CD4-positive, alpha-beta memory T cell (primary cell): Measurements from ENCODE around the gene MRPS7. TPM values are rescaled to one million over a fixed set of nuclear protein-coding genes. Genes with fewer than 3 reads are reported as not detected.

ENCODE experiments used
- CTCF ChIA-PET: fragments of 350-600 bp; sonication (Branson Sonifier 250); formaldehyde crosslinking; loops from one replicate; lab custom pipeline; 2021; ENCODE audit warnings: inconsistent platforms; ENCODE audit not compliant: partially characterized antibody; lab: Charles Lee
- POLR2A ChIA-PET: fragments of 350-600 bp; sonication (Branson Sonifier 250); formaldehyde crosslinking; loops from one replicate; lab custom pipeline; 2021; ENCODE audit not compliant: partially characterized antibody; lab: Charles Lee
- DNase-seq, 5 donors: peaks; one replicate each; pipeline versions ENCODE4 v3.0.0 to v3.0.0-alpha.2; 2020 to 2022; ENCODE audit warnings: mixed read lengths in 1 of 5
- H3K27ac ChIP-seq: one replicate; pipeline ENCODE4 v1.7.0; 2013; ENCODE audit warnings: low read depth, low read length
- H3K27me3 ChIP-seq: 2 replicates; pipeline ENCODE4 v1.7.0; 2013; ENCODE audit warnings: mild to moderate bottlenecking, low read length, moderate library complexity; ENCODE audit not compliant: insufficient read depth
- H3K36me3 ChIP-seq: 2 replicates; pipeline ENCODE4 v1.7.0; 2013; ENCODE audit warnings: mild to moderate bottlenecking, low read length, moderate library complexity; ENCODE audit not compliant: insufficient read depth
- H3K4me1 ChIP-seq: 2 replicates; pipeline ENCODE4 v1.7.0; 2013; ENCODE audit warnings: mild to moderate bottlenecking, low read length, moderate library complexity; ENCODE audit not compliant: insufficient read depth
- H3K4me3 ChIP-seq, 2 donors: one replicate each; pipeline ENCODE4 v1.7.0; 2013; ENCODE audit warnings: low read length in 2 of 2, mild to moderate bottlenecking in 1 of 2
- H3K9me3 ChIP-seq, 2 donors: one replicate each; pipeline ENCODE4 v1.7.0; 2013; ENCODE audit warnings: low read length in 2 of 2, control low read depth in 1 of 2; ENCODE audit not compliant: control insufficient read depth in 1 of 2
- H3K27ac Mint-ChIP-seq, 7 donors: one replicate each; pipeline ENCODE4 v1.8.0; 2020 to 2021; ENCODE audit warnings: mixed read lengths in 7 of 7, mild to moderate bottlenecking in 6 of 7, inconsistent platforms in 3 of 7, moderate library complexity in 3 of 7
- H3K27me3 Mint-ChIP-seq, 2 donors: one replicate each; pipeline ENCODE4 v1.8.0; 2020 to 2021; ENCODE audit warnings: mixed read lengths in 2 of 2
- H3K36me3 Mint-ChIP-seq, 2 donors: one replicate each; pipeline ENCODE4 v1.8.0; 2020 to 2021; ENCODE audit warnings: mixed read lengths in 2 of 2, inconsistent platforms in 1 of 2, mild to moderate bottlenecking in 1 of 2
- H3K4me1 Mint-ChIP-seq, 4 donors: one replicate each; pipeline ENCODE4 v1.8.0; 2020 to 2021; ENCODE audit warnings: mixed read lengths in 4 of 4, mild to moderate bottlenecking in 1 of 4
- H3K4me3 Mint-ChIP-seq, 8 donors: one replicate each; pipeline ENCODE4 v1.8.0; 2020 to 2021; ENCODE audit warnings: mixed read lengths in 8 of 8, mild to moderate bottlenecking in 7 of 8, moderate library complexity in 6 of 8, inconsistent platforms in 3 of 8
- H3K9me3 Mint-ChIP-seq, 8 donors: one replicate each; pipeline ENCODE4 v1.8.0; 2020 to 2021; ENCODE audit warnings: mixed read lengths in 8 of 8, mild to moderate bottlenecking in 5 of 8, inconsistent platforms in 3 of 8, moderate library complexity in 1 of 8
- intact Hi-C: fragments of 100-400 bp; cut with micrococcal nuclease; formaldehyde crosslinking; loops from one replicate; pipeline ENCODE4 v1.15.1; 2023
- polyA plus RNA-seq, 2 donors: library from polyadenylated mRNA; unstranded; fragments of 300-500 nt; fragmentation: Illumina TruSeq; gene quantifications; one replicate each; pipeline ENCODE4 v1.2.3, GENCODE V29; 2021
- total RNA-seq, 2 experiments: library from RNA; stranded (reverse); gene quantifications; one replicate each; pipeline ENCODE4 v1.2.3, GENCODE V29; 2021

Gene MRPS7
- total and polyA plus RNA-seq, 4 experiments from 2014 or later: 34.1 to 150 (median 71.7) TPM

GRCh38 chr17:75241996-75242460, 19.7 kb upstream of the MRPS7 start:
- intact Hi-C loops: no loop called here
- no peaks in the 10 kb centered on the region for H3K9me3 Mint-ChIP-seq
- Histone ChIP-seq H3K9me3 (no peaks in the 10 kb centered on the region), H3K4me1 (peaks cover 57% of the 10 kb centered on the region), H3K36me3 (peaks cover 70% of the 10 kb centered on the region), H3K27me3 (no peaks in the 10 kb centered on the region), H3K27ac (peak overlapping the region; percentile 67), H3K4me3 (peak overlapping the region in 1 of 2 donors; percentile 15)
- ChIA-PET POLR2A (interaction anchor here (1.3 to 8.6 kb wide), 7 partner anchors 9 to 425 kb away, joined by 3 to 62 read pairs (median 8); partner anchors contain the start of genes GGA3, GRB2, MIF4GD and MRPS7), CTCF (interaction anchor here (1.1 to 5.7 kb wide), 7 partner anchors 18 to 171 kb away, joined by 3 to 42 read pairs (median 4); partner anchors contain the start of gene MIF4GD)
- peaks cover 32 to 62% (median 43%) of the 10 kb centered on the region in 4 donors for H3K4me1 Mint-ChIP-seq
- peak overlapping the region; percentile 94 to 99 (median 98) for H3K27ac Mint-ChIP-seq
- H3K36me3 Mint-ChIP-seq: peaks cover 42 to 72% of the 10 kb centered on the region in 2 donors
- H3K4me3 Mint-ChIP-seq: peak overlapping the region in 7 of 8 donors; percentile 11 to 81 (median 67)
- no peak for DNase-seq
- H3K27me3 Mint-ChIP-seq: no peaks in the 10 kb centered on the region

- Mint-ChIP-seq H3K4me3 (peak overlapping the region; percentile 11 to 81 (median 58)), H3K27me3 (no peaks in the 10 kb centered on the region), H3K36me3 (peaks cover 37 to 68% of the 10 kb centered on the region in 2 donors), H3K4me1 (peaks cover 32 to 62% (median 43%) of the 10 kb centered on the region in 4 donors), H3K9me3 (no peaks in the 10 kb centered on the region), H3K27ac (peak overlapping the region; percentile 94 to 99 (median 98))
- Histone ChIP-seq H3K27me3 (no peaks in the 10 kb centered on the region), H3K4me3 (no peak overlapping the region), H3K27ac (peak overlapping the region; percentile 67), H3K36me3 (peaks cover 64% of the 10 kb centered on the region), H3K4me1 (peaks cover 57% of the 10 kb centered on the region), H3K9me3 (no peaks in the 10 kb centered on the region)
- ChIA-PET CTCF (interaction anchor here (1.1 to 5.7 kb wide), 7 partner anchors 18 to 170 kb away, joined by 3 to 42 read pairs (median 4); partner anchors contain the start of gene MIF4GD), POLR2A (interaction anchor here (1.3 to 8.6 kb wide), 7 partner anchors 8 to 424 kb away, joined by 3 to 62 read pairs (median 8); partner anchors contain the start of genes GGA3, GRB2, MIF4GD and MRPS7)
- intact Hi-C loops: no loop called here
- DNase-seq: peak; percentile 77 to 89 (median 80)
These were observed 19.1 kb upstream of the MRPS7 start for GRCh38 chr17:75242461-75243042.

- Histone ChIP-seq H3K4me3 (no peak overlapping the region), H3K27ac (peak overlapping the region; percentile 67), H3K9me3 (no peaks in the 10 kb centered on the region), H3K4me1 (peaks cover 50% of the 10 kb centered on the region), H3K36me3 (peaks cover 47% of the 10 kb centered on the region), H3K27me3 (no peaks in the 10 kb centered on the region)
- no peaks in the 10 kb centered on the region for H3K9me3 Mint-ChIP-seq
- ChIA-PET CTCF (interaction anchor here (0.8 to 1.1 kb wide), 2 partner anchors 16 to 27 kb away, joined by 3 read pairs; partner anchors contain the start of gene MIF4GD), POLR2A (interaction anchor here (4.4 to 8.6 kb wide), 2 partner anchors 17 to 26 kb away, joined by 44 to 62 read pairs; partner anchors contain the start of genes GGA3, MIF4GD and MRPS7)
- no peaks in the 10 kb centered on the region for H3K27me3 Mint-ChIP-seq
- H3K36me3 Mint-ChIP-seq: peaks cover 30 to 60% of the 10 kb centered on the region in 2 donors
- peak overlapping the region; percentile 80 to 99 (median 98) for H3K27ac Mint-ChIP-seq
- H3K4me3 Mint-ChIP-seq: peak overlapping the region in 5 of 8 donors; percentile 20 to 66 (median 46)
- DNase-seq: peak in 1 of 5 donors; percentile 23
- intact Hi-C loops: no loop called here
- H3K4me1 Mint-ChIP-seq: peaks cover 27 to 53% (median 37%) of the 10 kb centered on the region in 4 donors
These were observed 17.4 kb upstream of the MRPS7 start for GRCh38 chr17:75244133-75244866.

- no peak for DNase-seq
- Histone ChIP-seq H3K4me3 (no peak overlapping the region), H3K36me3 (peaks cover 40% of the 10 kb centered on the region), H3K4me1 (peaks cover 57% of the 10 kb centered on the region), H3K9me3 (no peaks in the 10 kb centered on the region), H3K27ac (no peak overlapping the region), H3K27me3 (no peaks in the 10 kb centered on the region)
- Mint-ChIP-seq H3K27ac (peak overlapping the region in 2 of 7 donors; percentile 23 to 80), H3K4me1 (peaks cover 34 to 60% (median 44%) of the 10 kb centered on the region in 4 donors), H3K9me3 (no peaks in the 10 kb centered on the region), H3K36me3 (peaks cover 30 to 62% of the 10 kb centered on the region in 2 donors), H3K4me3 (no peak overlapping the region), H3K27me3 (no peaks in the 10 kb centered on the region)
- intact Hi-C loops: no loop called here
- ChIA-PET CTCF (interaction anchor here (1.1 kb wide), 1 partner anchor 26 kb away, joined by 3 read pairs; the partner anchor contains the start of gene MIF4GD), POLR2A (interaction anchor here (4.4 kb wide), 1 partner anchor 16 kb away, joined by 44 read pairs; the partner anchor contains the start of genes GGA3 and MRPS7)
These were observed 16.7 kb upstream of the MRPS7 start for GRCh38 chr17:75245011-75245410.

- no peaks in the 10 kb centered on the region for H3K9me3 Mint-ChIP-seq
- no peaks in the 10 kb centered on the region for H3K27me3 Mint-ChIP-seq
- Histone ChIP-seq H3K36me3 (peaks cover 26% of the 10 kb centered on the region), H3K9me3 (no peaks in the 10 kb centered on the region), H3K4me1 (peaks cover 57% of the 10 kb centered on the region), H3K4me3 (no peak overlapping the region), H3K27me3 (no peaks in the 10 kb centered on the region), H3K27ac (no peak overlapping the region)
- POLR2A ChIA-PET: interaction anchor here (0.6 to 1.1 kb wide), 2 partner anchors 17 to 43 kb away, joined by 3 to 4 read pairs; partner anchors contain the start of gene SLC25A19
- H3K36me3 Mint-ChIP-seq: peaks cover 29 to 59% of the 10 kb centered on the region in 2 donors
- intact Hi-C loops: no loop called here
- H3K4me1 Mint-ChIP-seq: peaks cover 40 to 64% (median 50%) of the 10 kb centered on the region in 4 donors
- peak overlapping the region in 2 of 7 donors; percentile 77 to 79 for H3K27ac Mint-ChIP-seq
- no peak for DNase-seq
- H3K4me3 Mint-ChIP-seq: no peak overlapping the region
- CTCF ChIA-PET: interaction anchor here (1.5 kb wide), 1 partner anchor 25 kb away, joined by 5 read pairs; the partner anchor contains the start of gene MIF4GD
These were observed 15.3 kb upstream of the MRPS7 start for GRCh38 chr17:75246404-75246803.

- CTCF ChIA-PET: interaction anchor here (1.1 to 3.7 kb wide), 8 partner anchors 10 to 370 kb away, joined by 3 to 21 read pairs (median 4); partner anchors contain the start of genes MRPL58 and NUP85
- peaks cover 44% of the 10 kb centered on the region for H3K4me1 ChIP-seq
- peaks cover 25 to 62% (median 46%) of the 10 kb centered on the region in 4 donors for H3K4me1 Mint-ChIP-seq
These were observed 12.1 kb upstream of the MRPS7 start for GRCh38 chr17:75249564-75249963.

More at GRCh38 chr17:75249564-75249963, 12.1 kb upstream of the MRPS7 start:
- POLR2A ChIA-PET: interaction anchor here (1.6 to 4.3 kb wide), 4 partner anchors 8 to 40 kb away, joined by 7 to 50 read pairs (median 12); partner anchors contain the start of genes GGA3, MIF4GD, MRPS7 and SLC25A19
- Mint-ChIP-seq H3K36me3 (peaks cover 14 to 31% of the 10 kb centered on the region in 2 donors), H3K9me3 (no peaks in the 10 kb centered on the region), H3K27ac (peak overlapping the region; percentile 90 to 99 (median 95)), H3K4me3 (peak overlapping the region; percentile 78 to 90 (median 84)), H3K27me3 (no peaks in the 10 kb centered on the region)
- no peak overlapping the region for H3K4me3 ChIP-seq
- DNase-seq: no peak
- peak overlapping the region; percentile 51 for H3K27ac ChIP-seq
- no peaks in the 10 kb centered on the region for H3K27me3 ChIP-seq
- H3K9me3 ChIP-seq: no peaks in the 10 kb centered on the region
- H3K36me3 ChIP-seq: peaks cover 16% of the 10 kb centered on the region
- intact Hi-C loops: no loop called here
